NCI-H2171 (cell line): ENCODE data around the gene RIMS3.

Source experiments
- DNase-seq: peaks from one replicate; lab custom pipeline; 2025; lab: John Stamatoyannopoulos, UW

RIMS3 gene

DNA sequence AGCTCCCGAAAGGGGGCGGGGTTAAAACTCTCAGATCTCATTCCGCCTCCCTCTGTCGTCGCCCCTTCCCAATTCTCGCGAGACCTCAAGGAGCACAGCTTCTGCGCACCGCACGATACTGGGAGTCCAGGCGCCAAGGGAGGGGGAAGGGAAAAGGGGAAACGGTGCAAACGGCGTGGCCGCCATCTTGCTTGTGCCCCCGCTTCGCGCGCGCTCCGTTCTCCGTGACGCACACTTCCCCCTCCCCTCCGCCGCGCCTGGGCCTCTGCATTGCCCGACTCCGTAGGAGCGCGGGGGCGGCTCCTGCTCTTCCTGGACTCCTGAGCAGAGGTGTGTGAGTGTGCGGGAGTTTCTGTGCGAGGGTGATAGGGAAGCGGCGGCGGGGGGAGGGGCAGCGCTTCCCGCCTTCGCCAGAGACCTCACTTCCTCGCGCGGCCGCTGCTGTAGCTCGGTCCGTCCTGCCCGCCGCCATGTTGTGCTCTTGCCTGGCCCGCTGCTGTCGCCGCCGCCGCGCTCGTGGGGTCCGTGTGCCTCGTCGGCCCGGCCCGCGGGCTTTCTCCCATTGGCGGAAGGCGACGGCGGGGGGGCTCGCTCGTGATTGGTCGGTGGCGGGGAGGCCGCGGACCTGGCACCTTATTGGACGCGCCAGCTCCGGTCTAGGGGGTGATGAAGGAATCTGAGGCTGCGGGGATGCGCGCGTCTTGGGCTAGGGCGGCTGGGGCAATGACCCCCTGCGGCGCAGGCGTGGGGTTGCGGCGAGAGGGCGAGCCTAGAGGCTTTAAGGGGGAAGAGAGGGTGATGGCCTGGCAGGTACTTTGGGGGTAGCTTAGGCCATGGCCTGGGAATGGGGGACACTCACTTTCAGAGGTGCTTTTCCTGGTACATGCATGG, 26.3 kb upstream of the RIMS3 start, which contains the start of gene NFYC:
TSS of gene NFYC (plus strand) at position 167 of the 891 bp plus-strand sequence. CDS start 47,140 bp downstream, outside the sequence.
- DNase-seq: peak; percentile 100

DNA sequence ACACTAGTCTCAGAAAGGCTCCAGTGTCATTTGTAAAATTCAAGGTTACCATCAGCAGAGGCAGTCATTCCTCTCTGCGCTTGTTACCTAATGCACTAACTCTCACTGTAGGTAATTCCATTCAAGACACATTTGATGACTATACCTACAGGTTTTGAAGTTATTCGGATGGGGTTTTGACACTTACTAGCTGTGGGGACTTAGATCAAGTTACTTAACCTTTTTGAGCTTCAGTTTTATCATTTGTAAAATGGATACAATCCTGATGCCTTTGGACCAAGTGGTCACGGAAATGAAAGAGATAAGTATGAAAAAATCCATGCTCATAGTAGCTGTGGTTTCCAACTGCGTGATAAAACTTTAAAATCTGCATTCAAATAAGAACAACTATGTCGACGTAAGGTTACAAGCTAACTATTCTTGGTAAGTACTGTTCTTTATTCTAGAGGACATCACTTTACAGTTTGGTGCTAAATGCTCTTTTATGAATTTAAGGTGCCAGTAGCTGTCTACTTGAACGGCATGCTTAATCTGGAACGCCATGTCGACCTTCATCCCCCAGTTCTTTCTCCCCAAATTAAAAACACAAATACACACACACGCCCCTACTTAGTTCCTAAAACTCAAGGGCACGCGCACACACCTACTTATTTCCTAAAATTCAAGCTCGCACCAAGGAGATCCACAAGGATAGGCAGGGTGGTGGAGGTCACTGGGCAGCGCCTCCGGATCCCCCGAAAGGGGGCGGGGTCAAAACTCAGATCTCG, 25.5 kb upstream of the RIMS3 start:
- no peak for DNase-seq

DNA sequence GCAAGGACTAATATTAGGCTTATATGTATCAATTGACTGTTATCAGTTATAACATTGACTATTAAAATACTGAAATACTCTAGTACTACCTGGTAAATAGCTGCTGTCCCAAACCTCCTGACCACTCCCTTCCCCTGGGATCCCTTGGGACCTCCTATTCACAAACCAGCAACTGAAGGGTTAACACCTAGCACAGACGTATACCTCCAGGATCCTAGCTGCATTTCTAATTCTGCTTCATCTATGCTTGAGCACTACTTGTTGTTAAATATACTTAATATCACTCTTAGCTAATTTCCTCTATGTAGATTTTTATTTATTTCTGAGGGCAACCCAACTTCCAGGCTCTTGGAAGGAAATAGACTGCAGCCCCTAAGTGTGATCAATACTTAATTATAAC, 24.3 kb upstream of the RIMS3 start:
- no peak for DNase-seq

DNA sequence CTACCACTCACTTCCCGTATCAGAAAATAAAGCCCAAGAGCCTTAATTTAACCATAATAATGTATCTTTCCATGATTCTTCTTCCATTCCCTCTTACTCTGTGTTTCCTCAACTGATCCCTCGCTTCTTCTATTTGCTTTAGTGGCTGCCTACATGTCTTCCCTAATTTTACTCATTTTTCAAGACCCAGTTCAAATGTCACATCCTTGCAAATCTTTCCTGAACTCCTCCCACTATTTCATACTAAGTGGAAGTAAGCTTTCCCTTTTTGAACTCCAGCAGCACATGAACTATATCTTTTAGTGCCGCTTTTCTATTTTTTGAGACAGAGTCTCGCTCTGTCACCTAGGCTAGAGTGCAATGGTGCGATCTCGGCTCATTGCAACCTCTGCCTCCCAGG, 22.2 kb upstream of the RIMS3 start:
- DNase-seq: no peak

DNA sequence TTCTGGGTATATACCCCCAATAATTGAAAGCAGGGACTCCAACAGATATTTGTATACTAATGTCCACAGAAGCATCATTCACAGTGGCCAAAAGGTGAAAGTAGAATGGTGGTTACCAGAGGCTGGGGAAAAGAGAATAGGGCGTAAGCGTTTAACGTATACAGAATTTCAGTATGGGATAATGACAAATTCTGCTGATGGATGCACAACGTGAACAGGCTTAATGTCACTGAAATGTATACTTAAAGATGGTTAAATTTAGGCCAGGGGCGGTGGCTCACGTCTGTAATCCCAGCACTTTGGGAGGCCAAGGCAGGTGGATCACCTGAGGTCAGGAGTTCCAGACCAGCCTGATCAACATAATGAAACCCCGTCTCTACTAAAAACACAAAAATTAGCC, 21.6 kb upstream of the RIMS3 start:
- no peak for DNase-seq

DNA sequence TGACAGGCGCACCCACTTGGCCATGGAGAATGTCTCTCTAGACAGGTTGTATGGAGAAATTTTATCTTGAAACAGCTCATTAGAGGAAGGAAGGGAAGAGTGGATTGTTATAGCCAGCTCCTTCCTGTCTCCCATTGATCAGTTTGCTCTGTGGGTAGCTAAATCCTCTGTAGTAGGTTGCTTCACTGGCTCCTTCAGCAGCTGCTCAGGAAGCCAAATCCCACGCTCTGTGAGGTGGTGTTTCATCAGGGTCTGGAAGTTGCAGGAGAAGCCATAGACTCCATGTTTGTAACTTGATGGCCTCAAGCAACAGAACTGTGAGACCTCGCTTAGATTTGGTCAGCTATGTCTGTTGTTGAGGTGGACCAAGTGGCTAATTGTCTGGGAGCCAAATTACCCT, 19.2 kb upstream of the RIMS3 start:
- DNase-seq: no peak

DNA sequence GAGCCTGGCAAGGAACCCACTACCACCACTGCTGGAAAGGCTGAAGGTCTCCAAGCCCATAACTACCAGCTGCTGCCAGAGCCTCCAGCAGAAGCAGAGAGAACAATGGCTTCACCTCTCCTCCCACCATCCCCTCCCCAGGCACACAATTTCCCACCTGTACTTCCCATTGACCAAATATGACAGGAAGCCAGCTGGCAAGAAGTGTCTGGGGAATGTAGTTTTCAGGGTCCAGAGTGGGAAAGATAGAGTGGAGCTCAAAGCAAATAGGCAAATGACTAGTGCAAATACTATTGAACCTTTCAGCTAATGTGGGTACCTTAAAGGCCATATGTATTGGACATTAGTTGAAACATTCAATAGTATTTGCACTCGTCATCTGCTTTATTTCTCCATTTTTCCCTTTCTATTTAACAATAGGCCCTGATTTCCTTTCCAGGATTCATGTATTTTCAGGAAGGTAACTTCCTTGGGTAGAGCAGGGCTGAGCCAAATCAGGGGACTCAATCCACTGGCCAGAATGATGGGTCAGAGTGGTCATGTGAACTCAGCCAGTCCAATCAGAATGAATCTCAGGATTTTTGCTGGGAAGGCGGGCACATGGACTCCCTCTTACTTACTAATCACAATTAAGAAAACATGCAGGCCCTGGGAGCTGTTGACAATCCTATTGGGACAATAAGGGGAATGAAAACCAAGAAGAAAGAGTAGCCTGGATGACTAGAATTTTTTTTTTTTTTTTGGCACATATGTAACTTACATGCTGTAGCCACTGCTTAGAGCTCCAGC, 13.9 kb upstream of the RIMS3 start:
- no peak for DNase-seq

DNA sequence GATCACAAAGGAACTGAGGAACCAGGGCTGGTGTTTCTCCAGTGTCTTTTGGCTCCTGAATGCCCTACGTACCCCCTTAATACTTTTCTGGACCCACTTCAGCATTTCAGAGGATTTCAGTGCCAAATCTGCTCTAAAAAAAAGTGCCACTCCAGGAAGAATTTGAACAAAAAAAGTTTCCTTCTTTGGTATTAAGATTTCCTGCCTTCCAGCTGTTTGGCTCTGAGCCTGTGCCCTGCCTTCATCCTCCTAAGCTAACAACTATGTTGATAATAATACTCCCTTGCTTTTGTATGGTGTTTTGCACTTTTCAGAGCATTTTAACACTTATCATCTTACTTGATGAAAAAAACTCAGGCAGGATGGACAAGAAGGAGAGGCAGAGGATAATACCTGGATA, 11.0 kb upstream of the RIMS3 start:
- no peak for DNase-seq

DNA sequence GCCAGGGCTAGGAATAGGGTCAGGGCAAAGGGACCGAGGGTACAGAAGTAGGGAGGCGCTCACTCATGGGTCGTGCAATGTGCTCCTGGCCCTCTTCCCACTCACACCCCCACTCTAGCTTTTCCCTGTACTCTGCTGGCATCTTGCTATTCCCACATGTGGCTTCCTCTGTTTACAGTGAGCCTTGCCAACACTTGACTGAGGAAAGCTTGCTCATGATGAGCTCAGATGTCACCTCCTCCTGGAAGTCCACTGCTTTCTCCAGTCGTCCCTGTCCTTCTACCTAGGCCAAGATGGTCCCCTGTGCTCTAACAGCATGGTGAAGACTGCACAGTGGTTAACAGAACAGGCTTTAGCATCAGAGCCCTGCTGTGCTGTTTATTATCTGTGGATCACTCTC, 8.0 kb upstream of the RIMS3 start:
- DNase-seq: no peak

DNA sequence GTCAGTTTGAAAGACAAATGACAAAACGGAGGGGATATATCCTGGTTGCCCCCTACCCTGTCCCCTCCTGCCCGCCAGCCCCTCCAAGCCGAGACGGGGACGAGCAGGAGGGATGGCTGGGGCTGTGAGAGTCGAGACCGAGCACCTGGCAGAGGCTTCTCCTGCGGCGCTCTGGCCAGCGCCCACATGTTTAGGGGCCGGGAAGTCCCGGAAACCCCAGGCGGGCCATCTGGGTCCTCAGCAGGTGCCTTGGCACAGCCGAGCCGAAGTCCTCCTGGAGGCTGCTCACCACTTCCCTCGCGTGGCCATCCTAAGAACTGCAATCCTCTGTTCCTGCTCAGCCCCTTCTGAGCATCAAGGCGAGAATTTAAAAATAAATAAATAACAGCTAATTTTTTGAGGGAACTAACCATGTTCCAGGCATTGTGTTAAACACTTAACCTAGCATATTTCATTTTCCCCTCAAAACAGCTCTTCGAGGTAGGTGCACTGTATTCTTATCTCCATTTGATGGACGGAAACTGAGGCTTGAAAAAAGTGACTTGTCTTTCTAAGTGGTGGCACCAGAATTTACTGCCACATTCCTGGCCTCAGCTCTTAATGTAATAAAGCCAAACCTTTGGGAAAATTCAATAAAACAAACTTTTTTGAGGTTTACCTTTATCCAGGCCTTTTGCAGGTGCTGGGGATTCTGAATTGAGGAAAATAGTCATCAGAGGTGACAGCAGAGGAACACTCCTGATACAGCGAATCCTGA, 3.5 kb upstream of the RIMS3 start:
- DNase-seq: peak; percentile 79

DNA sequence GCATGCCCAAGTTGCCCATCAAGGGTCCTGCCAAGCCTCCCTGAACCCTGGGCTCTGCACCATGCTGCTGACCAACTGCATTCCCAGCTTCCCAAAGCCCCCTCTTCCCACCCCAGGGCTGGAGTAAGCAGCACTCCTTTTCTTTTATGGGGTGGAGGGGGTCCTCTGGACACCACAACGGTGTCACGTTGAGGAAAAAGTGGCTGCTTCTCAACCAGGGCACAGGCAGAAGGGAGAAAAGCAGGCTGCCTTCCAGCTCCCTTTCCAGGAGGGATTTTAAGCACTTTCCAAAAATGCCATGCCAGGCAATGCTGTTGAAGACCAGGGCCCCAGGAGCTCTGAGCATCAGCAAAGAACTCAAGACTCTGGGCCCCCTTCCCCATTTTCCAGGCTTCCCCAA, 691 bp downstream of the RIMS3 start:
- no peak for DNase-seq

DNA sequence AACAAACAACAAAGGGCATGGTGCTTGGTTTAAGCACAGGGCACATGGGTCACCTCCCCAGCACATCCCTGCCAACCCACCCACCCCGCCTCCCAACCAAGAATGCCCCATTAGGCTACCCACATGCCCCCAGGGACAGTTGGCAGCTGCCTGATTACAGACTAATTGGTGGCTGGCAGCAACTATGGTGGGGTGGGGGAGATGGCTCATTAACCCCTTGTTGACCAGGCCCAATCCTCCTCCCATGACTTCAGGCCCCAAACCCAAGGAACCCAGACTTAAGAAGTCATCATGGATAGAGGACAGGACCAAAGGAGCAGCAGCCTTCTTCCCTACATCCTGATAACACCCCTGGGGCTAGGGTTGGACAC, 1.3 kb downstream of the RIMS3 start:
- DNase-seq: peak; percentile 63

DNA sequence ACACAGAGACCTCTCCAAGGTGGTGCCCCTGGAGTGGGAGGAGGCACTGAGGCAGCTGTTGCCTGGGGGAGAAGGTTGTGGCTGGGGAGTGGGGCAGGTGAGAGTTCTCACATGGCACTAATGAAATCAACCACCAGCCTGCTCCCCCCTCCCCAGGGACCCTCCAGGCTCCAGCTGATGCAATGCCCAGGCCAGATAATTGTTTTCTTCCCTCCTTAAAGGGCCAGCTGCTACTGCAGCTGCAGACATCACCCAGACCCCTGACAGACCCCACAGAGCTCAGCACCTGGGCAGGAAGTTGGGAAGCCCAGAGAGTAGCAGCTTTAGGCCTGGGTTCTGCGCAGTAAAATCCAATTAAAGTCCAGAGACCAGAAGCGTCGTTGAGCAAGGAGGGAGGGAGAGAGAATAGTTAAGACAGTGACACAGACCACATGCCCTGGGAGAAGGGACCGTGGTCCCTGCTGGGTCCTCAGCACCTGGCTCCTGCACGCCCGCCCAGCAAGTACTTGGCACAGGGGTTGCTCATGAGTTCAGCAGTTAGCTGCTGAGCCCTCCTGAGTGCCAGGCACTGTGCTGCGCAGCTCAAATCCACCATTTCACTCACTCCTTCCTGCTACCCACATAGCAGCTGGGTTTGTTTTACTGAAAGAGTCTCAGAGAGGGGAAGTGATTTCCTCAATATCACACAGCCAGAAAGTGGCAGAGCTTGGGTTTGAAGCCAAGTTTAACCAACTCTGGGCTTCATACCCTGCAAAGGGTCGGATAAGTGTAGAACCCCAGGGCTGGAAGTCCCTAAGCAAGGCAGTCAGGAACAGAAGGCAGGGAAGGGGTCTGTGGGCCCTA, 1.9 kb downstream of the RIMS3 start:
- peak; percentile 76 for DNase-seq

DNA sequence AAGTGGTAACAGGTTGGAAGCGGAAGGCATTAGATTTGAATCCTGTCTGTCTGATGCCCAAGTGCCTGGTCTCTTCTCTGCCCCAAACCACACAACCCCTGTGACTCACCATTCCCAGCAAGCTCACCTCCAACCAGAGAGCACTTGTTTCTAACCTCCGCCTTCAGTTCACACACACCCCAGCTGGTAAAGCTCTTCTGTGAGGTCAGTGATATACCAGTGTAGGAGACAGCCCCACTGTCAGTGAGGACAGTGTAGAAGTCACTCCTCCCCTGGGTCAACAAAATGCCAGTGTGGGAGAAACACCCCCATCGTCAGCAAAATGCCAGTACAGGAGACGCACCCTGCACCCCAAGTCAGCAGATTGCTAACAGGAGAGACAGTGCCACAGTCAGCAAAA, 2.6 kb downstream of the RIMS3 start:
- no peak for DNase-seq

DNA sequence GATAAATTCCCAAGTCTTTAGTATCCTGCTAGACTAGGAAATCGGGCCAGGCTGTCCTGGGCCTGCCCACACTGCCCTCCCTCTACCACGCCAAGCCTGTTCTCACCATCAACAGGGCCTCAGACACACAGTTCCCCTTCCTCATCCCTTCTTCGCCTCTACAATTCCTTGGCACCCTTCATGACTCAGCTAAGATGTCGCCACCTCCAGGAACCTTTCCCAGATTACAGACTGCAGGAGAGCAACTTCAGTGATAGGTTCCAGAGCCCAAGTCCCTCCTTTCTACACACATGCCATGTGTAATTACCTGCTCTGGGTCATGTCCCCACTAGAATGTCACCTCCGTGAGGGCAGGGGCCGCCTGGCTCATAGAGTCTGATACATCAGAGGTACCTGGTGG, 3.3 kb downstream of the RIMS3 start:
- no peak for DNase-seq

DNA sequence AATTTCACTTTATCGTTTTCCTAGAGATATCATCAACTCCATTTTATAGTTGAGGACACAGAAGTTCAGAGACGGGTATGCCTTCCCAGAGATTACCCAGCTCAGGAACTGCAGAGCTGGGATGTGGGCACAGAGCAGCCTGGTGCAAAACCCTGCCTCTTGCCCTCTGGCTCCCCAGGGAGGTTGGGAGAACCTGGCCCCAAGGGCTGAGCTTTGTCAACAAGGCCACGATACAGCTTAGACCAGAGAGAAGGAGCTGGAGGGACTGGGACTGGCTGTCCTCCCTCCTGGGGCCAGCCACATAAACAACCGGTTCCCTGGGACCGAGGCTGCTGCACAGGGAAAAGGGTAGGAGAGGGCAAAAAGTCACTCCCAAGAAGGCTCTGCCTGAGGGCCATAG, 3.8 kb downstream of the RIMS3 start:
- no peak for DNase-seq

DNA sequence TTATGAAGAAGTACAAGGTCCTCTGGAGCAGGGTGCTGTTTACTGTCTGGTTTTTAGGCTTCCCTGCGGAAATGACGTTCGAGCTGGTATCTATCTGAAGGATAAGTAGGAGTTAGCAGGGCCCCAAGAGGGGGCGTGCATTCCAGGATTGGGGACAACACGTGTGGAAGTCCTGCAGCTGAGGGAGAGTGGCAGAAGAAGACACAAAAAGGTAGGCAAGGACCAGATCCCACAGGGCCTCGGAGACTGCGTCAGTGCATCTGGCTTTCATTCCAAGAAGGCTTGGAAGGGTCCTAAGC, 5.9 kb downstream of the RIMS3 start:
- DNase-seq: no peak

DNA sequence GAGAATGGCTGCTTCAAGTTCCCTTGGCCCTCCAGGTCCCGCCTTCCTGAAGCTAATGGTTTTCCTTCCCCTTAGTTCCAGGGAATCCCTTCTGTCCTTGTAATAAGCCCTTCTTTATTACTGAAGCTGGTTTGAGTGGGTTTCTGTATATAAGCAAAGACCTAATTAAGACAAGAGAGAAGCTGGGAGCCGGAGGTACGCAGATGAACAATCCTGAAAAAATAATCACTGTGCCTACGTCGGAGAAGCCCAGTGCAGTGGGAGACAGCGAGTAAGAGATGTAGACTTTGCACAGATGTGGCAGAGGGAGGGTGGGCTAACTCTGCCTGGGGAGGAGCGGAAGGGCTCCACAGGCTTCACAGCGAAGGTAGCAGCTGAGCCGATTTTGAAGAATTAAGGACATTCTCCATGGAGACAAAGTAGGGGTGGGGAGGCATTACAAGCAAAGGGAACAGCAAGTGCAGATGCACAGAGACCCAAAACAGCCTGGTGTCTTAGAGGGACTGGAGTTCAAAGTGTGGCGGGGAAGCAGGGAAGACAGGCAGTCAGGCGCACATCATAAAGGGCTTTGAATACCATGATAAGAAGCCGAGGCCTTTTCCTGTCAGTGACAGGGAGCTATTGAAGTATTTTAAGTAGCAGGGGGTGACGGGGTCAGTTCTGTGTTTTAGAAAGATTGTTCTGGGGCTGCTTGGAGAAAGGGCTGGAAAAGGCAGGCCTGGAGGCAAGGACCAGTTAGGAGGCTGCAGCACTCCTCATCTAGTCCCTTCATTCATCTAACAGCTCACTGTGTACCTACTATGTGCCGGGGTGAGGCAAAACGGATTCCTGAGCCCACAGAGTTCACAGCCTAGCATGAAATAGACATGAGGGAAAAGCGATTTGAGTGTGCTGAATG, 6.5 kb downstream of the RIMS3 start:
- no peak for DNase-seq

DNA sequence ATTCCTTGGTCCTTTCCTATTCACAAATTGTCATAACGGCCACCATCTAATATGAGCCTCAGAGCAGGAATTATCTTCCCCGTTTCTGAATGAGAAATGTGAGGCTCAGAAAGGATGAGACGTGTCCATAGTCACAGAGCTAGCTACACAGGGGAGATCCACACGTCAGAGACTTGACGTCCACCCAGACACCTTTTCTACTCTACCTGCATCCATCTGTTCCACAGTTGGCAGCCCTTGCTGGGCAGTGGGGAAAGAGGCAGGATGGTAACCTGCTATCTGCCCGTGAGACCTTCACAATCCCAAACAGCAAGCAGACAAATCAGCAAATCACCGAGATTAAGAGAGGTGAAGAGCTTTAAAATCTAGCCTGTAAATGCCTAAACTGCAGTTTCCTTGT, 8.4 kb downstream of the RIMS3 start:
- DNase-seq: no peak
